SK-N-SH treated with all-trans-retinoic acid at 6 μM for 48 hours (cell line): ENCODE measurements around the gene PBX1.

ENCODE experiments used
- GLIS3 ChIP-seq: fragments of 250-450 bp; sonication (Bioruptor Pico); IDR thresholded peaks from 2 replicates; pipeline ENCODE4 v1.5.0; 2020; ENCODE audit warnings: mild to moderate bottlenecking, moderate library complexity
- PPARA ChIP-seq: fragments of 250-450 bp; sonication (Bioruptor Pico); IDR thresholded peaks from 2 replicates; pipeline ENCODE4 v1.5.0; 2020; ENCODE audit warnings: mild to moderate bottlenecking, borderline replicate concordance
- RARB ChIP-seq: fragments of 250-450 bp; sonication (Bioruptor Pico); IDR thresholded peaks from 2 replicates; pipeline ENCODE4 v1.8.0; 2021; ENCODE audit warnings: mild to moderate bottlenecking, moderate library complexity
- SNAI2 ChIP-seq: fragments of 250-450 bp; sonication (Bioruptor Pico); IDR thresholded peaks from 2 replicates; pipeline ENCODE4 v1.5.0; 2020; ENCODE audit warnings: mild to moderate bottlenecking, moderate library complexity
- TOX ChIP-seq: fragments of 250-450 bp; sonication (Bioruptor Pico); IDR thresholded peaks from 2 replicates; pipeline ENCODE4 v1.8.0; 2021; ENCODE audit warnings: mild to moderate bottlenecking, moderate library complexity, borderline replicate concordance
- TSHZ2 ChIP-seq: fragments of 250-450 bp; sonication (Bioruptor Pico); IDR thresholded peaks from 2 replicates; pipeline ENCODE4 v1.5.0; 2020; ENCODE audit warnings: mild to moderate bottlenecking, moderate library complexity
- ZFP30 ChIP-seq: fragments of 450-650 bp; formaldehyde crosslinking; IDR thresholded peaks from 2 replicates; pipeline ENCODE4 v1.5.0; 2022; ENCODE audit warnings: mild to moderate bottlenecking, moderate library complexity
- ZNF565 ChIP-seq: fragments of 450-650 bp; formaldehyde crosslinking; conservative IDR thresholded peaks from 2 replicates; pipeline ENCODE4 v1.5.0; 2020; ENCODE audit warnings: low read depth, mild to moderate bottlenecking, moderate library complexity
- ZNF8 ChIP-seq: fragments of 450-650 bp; formaldehyde crosslinking; IDR thresholded peaks from 2 replicates; pipeline ENCODE4 v1.5.0; 2020; ENCODE audit warnings: mild to moderate bottlenecking, moderate library complexity
- TF ChIP-seq, protein P1 (sequence below): fragments of 250-450 bp; sonication (Bioruptor Pico); IDR thresholded peaks from 2 replicates; pipeline ENCODE4 v1.5.1; 2020; ENCODE audit warnings: low read depth, mild to moderate bottlenecking, moderate library complexity
- TF ChIP-seq, protein P2 (sequence below): fragments of 250-450 bp; sonication (Bioruptor Pico); IDR thresholded peaks from 2 replicates; pipeline ENCODE4 v1.8.0; 2020; ENCODE audit warnings: mild to moderate bottlenecking, moderate library complexity, borderline replicate concordance
- TF ChIP-seq, protein P3 (sequence below): fragments of 250-450 bp; sonication (Bioruptor Pico); IDR thresholded peaks from 2 replicates; pipeline ENCODE4 v1.5.1; 2021; ENCODE audit warnings: mild to moderate bottlenecking, moderate library complexity

- TF ChIP-seq GLIS3 (no peak), RARB (CRISPR knock-in tag) (no peak), SNAI2 (CRISPR knock-in tag) (no peak), ZNF8 (CRISPR knock-in tag) (no peak), ZNF565 (CRISPR knock-in tag) (no peak), TOX (CRISPR knock-in tag) (no peak), ZFP30 (no peak), TSHZ2 (no peak), PPARA (CRISPR knock-in tag) (no peak)
- TF ChIP-seq, protein P1, sequence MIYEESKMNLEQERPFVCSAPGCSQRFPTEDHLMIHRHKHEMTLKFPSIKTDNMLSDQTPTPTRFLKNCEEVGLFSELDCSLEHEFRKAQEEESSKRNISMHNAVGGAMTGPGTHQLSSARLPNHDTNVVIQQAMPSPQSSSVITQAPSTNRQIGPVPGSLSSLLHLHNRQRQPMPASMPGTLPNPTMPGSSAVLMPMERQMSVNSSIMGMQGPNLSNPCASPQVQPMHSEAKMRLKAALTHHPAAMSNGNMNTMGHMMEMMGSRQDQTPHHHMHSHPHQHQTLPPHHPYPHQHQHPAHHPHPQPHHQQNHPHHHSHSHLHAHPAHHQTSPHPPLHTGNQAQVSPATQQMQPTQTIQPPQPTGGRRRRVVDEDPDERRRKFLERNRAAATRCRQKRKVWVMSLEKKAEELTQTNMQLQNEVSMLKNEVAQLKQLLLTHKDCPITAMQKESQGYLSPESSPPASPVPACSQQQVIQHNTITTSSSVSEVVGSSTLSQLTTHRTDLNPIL (CRISPR knock-in tag) = no peak
- TF ChIP-seq, protein P2, sequence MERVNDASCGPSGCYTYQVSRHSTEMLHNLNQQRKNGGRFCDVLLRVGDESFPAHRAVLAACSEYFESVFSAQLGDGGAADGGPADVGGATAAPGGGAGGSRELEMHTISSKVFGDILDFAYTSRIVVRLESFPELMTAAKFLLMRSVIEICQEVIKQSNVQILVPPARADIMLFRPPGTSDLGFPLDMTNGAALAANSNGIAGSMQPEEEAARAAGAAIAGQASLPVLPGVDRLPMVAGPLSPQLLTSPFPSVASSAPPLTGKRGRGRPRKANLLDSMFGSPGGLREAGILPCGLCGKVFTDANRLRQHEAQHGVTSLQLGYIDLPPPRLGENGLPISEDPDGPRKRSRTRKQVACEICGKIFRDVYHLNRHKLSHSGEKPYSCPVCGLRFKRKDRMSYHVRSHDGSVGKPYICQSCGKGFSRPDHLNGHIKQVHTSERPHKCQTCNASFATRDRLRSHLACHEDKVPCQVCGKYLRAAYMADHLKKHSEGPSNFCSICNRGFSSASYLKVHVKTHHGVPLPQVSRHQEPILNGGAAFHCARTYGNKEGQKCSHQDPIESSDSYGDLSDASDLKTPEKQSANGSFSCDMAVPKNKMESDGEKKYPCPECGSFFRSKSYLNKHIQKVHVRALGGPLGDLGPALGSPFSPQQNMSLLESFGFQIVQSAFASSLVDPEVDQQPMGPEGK = no peak
- TF ChIP-seq, protein P3, sequence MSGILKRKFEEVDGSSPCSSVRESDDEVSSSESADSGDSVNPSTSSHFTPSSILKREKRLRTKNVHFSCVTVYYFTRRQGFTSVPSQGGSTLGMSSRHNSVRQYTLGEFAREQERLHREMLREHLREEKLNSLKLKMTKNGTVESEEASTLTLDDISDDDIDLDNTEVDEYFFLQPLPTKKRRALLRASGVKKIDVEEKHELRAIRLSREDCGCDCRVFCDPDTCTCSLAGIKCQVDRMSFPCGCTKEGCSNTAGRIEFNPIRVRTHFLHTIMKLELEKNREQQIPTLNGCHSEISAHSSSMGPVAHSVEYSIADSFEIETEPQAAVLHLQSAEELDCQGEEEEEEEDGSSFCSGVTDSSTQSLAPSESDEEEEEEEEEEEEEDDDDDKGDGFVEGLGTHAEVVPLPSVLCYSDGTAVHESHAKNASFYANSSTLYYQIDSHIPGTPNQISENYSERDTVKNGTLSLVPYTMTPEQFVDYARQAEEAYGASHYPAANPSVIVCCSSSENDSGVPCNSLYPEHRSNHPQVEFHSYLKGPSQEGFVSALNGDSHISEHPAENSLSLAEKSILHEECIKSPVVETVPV (CRISPR knock-in tag) = no peak
These were observed 206.6 kb downstream of the PBX1 start for GRCh38 chr1:164765557-164765956.
